Kidney (tissue), 14 donors: ENCODE measurements around the gene GGT5. TPM values are rescaled to one million over a fixed set of nuclear protein-coding genes. Genes with fewer than 3 reads are reported as not detected.

Experiments
- DNase-seq, 5 donors: peaks; one replicate each; pipeline ENCODE4 v3.0.0-alpha.2; 2013 to 2020
- FAIRE-seq: peaks from 2 replicates; lab custom pipeline; 2012; peaks lifted over from hg19 to GRCh38; lab: Jason Lieb, UNC
- H3K27ac ChIP-seq, 2 donors: one replicate each; pipeline ENCODE4 v1.7.0; 2013; ENCODE audit warnings: low read depth in 2 of 2, low read length in 2 of 2, inconsistent platforms in 1 of 2
- H3K27me3 ChIP-seq: one replicate; pipeline ENCODE4 v1.7.1; 2013; ENCODE audit warnings: low read length, inconsistent platforms; ENCODE audit not compliant: control insufficient read depth, insufficient read depth
- H3K36me3 ChIP-seq, 3 donors: one replicate each; pipeline versions ENCODE4 v1.7.0 to v1.7.1; 2013; ENCODE audit warnings: low read length in 3 of 3, control low read depth in 1 of 3, inconsistent platforms in 1 of 3; ENCODE audit not compliant: insufficient read depth in 3 of 3, control insufficient read depth in 2 of 3
- H3K4me1 ChIP-seq, 3 donors: one replicate each; pipeline versions ENCODE4 v1.7.0 to v1.7.1; 2013; ENCODE audit warnings: low read length in 3 of 3, inconsistent platforms in 1 of 3, low read depth in 1 of 3; ENCODE audit not compliant: control insufficient read depth in 2 of 3, insufficient read depth in 2 of 3
- H3K4me3 ChIP-seq, 3 donors: one replicate each; pipeline versions ENCODE4 v1.7.0 to v1.8.1; 2013; ENCODE audit warnings: low read length in 3 of 3, control low read depth in 1 of 3, inconsistent platforms in 1 of 3
- H3K9ac ChIP-seq, 3 donors: one replicate each; pipeline versions ENCODE4 v1.7.0 to v1.7.1; 2013; ENCODE audit warnings: low read length in 3 of 3, control low read depth in 1 of 3, inconsistent platforms in 1 of 3
- H3K9me3 ChIP-seq, 3 donors: one replicate each; pipeline versions ENCODE4 v1.7.0 to v1.7.1; 2013; ENCODE audit warnings: low read length in 3 of 3, control low read depth in 1 of 3, inconsistent platforms in 1 of 3; ENCODE audit not compliant: control insufficient read depth in 2 of 3, insufficient read depth in 1 of 3
- intact Hi-C: fragments of 100-400 bp; cut with DNase I; formaldehyde crosslinking; loops from one replicate; pipeline ENCODE4 v1.11.1; 2022
- polyA plus RNA-seq: library from polyadenylated mRNA; stranded (reverse); fragments of 350-450 nt; fragmentation: Illumina TruSeq; extraction: RNeasy Lipid Tissue Mini Kit (QIAGEN cat#74804); gene quantifications from one replicate; pipeline ENCODE4 v1.2.3, GENCODE V29; 2014; ENCODE audit warnings: low read depth, low replicate concordance; ENCODE audit not compliant: insufficient read depth
- total RNA-seq: library from RNA; stranded (reverse); fragmentation: NEBNext Ultra II Directional; extraction: Animal tissue kit (Norgen Biotek cat#: 25700); gene quantifications from one replicate; pipeline ENCODE4 v1.2.1, GENCODE V29; 2021
- TF ChIP-seq, protein P1 (sequence below): IDR thresholded peaks from 3 replicates; pipeline ENCODE4 v1.5.1; 2012; ENCODE audit warnings: mild to moderate bottlenecking, moderate library complexity, borderline replicate concordance; ENCODE audit not compliant: insufficient read depth; ENCODE audit errors: extremely low read depth
- donor health status: control.
- donor health status: control.
- donor health status: control.
- donor health status: control.
- donor health status: control.
- donor health status: DM: yes; HTN: yes; CAD: no.
- donor health status: Normal renal cell carcinoma (clear cell type).

GGT5 gene
- total and polyA plus RNA-seq, 2 donors from 2014 or later, result 63.2 to 103 TPM

DNA sequence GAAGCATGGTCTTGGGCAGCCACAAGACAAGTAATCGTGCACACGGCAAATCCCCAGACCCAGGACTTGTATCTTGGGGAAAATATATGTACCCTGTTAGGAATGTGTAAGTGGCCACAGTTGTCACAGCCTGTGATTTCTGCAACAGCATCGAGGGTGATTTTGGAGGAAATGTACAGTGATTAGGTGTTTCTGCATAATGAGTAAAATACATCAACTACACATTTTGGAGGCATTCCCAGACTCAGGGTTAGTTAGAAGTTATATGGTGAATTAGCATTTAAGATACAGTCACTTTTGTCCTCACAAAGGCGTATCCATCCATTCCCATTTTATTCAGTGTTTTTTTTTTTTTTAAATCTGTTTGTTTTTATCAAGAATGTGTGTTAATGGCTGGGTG is 35.2 kb downstream of the GGT5 start:
- peak in 1 of 5 donors; percentile 55 for DNase-seq
- intact Hi-C loops, result no loop called here
- no peak overlapping the region for H3K4me3 ChIP-seq
- FAIRE-seq, result no peak
- no peaks in the 10 kb centered on the region for H3K9me3 ChIP-seq
- TF ChIP-seq, protein P1, sequence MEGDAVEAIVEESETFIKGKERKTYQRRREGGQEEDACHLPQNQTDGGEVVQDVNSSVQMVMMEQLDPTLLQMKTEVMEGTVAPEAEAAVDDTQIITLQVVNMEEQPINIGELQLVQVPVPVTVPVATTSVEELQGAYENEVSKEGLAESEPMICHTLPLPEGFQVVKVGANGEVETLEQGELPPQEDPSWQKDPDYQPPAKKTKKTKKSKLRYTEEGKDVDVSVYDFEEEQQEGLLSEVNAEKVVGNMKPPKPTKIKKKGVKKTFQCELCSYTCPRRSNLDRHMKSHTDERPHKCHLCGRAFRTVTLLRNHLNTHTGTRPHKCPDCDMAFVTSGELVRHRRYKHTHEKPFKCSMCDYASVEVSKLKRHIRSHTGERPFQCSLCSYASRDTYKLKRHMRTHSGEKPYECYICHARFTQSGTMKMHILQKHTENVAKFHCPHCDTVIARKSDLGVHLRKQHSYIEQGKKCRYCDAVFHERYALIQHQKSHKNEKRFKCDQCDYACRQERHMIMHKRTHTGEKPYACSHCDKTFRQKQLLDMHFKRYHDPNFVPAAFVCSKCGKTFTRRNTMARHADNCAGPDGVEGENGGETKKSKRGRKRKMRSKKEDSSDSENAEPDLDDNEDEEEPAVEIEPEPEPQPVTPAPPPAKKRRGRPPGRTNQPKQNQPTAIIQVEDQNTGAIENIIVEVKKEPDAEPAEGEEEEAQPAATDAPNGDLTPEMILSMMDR, result no peak
- no peaks in the 10 kb centered on the region for H3K27me3 ChIP-seq
- no peak overlapping the region for H3K9ac ChIP-seq
- H3K4me1 ChIP-seq, result peaks cover 0 to 5% (median 0%) of the 10 kb centered on the region in 3 donors
- H3K36me3 ChIP-seq, result no peaks in the 10 kb centered on the region
- H3K27ac ChIP-seq, result no peak overlapping the region

DNA sequence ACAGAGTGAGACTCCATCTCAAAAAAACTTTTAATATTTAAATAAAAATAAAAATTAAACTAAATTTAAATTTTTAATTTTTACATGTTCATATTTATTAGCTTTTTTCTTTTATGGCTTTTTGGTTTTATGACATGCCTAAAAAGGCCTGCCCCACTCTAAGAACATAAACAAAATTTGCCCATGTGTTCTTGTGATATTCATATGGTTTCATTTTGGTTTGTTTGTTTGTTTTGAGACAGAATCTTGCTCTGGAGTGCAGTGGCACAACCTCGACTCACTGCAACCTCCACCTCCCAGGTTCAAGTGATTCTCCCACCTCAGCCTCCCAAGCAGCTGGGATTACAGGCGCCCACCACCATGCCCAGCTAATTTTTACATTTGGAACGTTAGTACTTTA is 35.9 kb downstream of the GGT5 start:
- no peak for FAIRE-seq
- intact Hi-C loops, result no loop called here

DNA sequence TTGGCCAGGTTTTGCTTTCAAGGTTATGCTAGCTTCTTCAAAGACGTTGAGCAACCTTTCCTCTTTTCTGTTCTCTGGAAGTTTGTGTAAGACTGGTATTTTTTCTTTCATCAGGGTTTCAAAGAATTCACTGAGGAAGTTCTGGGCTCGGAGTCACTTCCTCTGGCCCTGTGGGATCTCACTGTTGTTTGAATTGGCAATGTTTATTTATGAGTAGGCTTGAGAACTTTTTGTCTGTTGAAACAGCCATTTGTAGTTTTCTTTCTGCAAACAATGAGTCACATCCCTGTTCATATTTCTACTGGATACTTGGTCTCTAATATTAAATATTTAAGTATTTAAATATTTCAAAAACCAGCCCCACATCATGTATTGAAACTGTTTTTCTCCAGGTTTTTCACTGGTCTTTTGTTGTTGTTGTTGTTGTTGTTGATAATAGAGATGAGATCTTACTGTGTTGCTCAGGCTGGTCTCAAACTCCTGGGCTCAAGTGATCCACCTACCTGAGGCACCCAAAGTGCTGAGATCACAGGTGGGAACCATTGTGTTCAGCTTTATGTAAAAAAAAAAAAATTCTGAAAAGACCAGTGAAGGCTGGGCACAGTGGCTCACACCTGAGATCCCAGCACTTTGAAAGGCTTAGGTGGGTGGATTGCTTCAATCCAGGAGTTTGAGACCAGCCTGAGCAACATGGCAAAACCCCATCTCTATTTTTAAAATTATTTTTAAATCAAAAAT is 36.7 kb downstream of the GGT5 start:
- FAIRE-seq (peak; percentile 87), DNase-seq (peak in 2 of 5 donors; percentile 35 to 69)
- Histone ChIP-seq H3K27ac (peak overlapping the region; percentile 59 to 83), H3K36me3 (no peaks in the 10 kb centered on the region), H3K4me1 (peaks cover 0 to 5% (median 0%) of the 10 kb centered on the region in 3 donors), H3K27me3 (no peaks in the 10 kb centered on the region), H3K9ac (no peak overlapping the region), H3K9me3 (no peaks in the 10 kb centered on the region), H3K4me3 (no peak overlapping the region)
- intact Hi-C loops, result no loop called here
- TF ChIP-seq, protein P1, result no peak

More for the DNA sequence above, 35.9 kb downstream of the GGT5 start:
- no peaks in the 10 kb centered on the region for H3K36me3 ChIP-seq
- no peak overlapping the region for H3K4me3 ChIP-seq
- TF ChIP-seq, protein P1, result no peak
- no peak for DNase-seq
- no peak overlapping the region for H3K9ac ChIP-seq
- H3K4me1 ChIP-seq, result peaks cover 0 to 5% (median 0%) of the 10 kb centered on the region in 3 donors
- no peaks in the 10 kb centered on the region for H3K9me3 ChIP-seq
- H3K27me3 ChIP-seq, result no peaks in the 10 kb centered on the region
- H3K27ac ChIP-seq, result no peak overlapping the region
